K562 (cell line): ENCODE results near the gene SV2C. TPM values are rescaled to one million over a fixed set of nuclear protein-coding genes. Genes with fewer than 3 reads are reported as not detected.

Experiments
- ATAC-seq: fragments of 200-7000 bp; cut with Tn5 transposase; 3 replicates; pipeline ENCODE4 v1.9.1; 2020; ENCODE audit warnings: moderate library complexity
- BruUV-seq: library from RNA; stranded (reverse); fragments of 400-500 nt; replicated peaks from 2 replicates; lab custom pipeline; 2021; lab: Mats Ljungman, UMichigan
- CTCF ChIA-PET: fragments of 300-600 bp; formaldehyde crosslinking; extraction: SDS; loops from one replicate; lab custom pipeline; 2021; ENCODE audit warnings: low intra/inter-chr PET ratio; lab: Yijun Ruan, JAX
- POLR2A ChIA-PET: fragments of 300-600, 350-650 bp; sonication (Branson Sonifier 250); formaldehyde crosslinking; extraction: SDS; loops from one replicate; lab custom pipeline; 2021; ENCODE audit warnings: antibody characterized with exemption, inconsistent platforms; lab: Yijun Ruan, JAX
- DNase-seq, 4 experiments: peaks; one replicate each; pipeline versions ENCODE4 v3.0.0 to v3.0.0-alpha.2; 2011 to 2018; ENCODE audit warnings: low spot score in 3 of 4, mixed read lengths in 3 of 4; ENCODE audit errors: extremely low read depth in 1 of 4
- FAIRE-seq: peaks from 2 replicates; lab custom pipeline; 2011; peaks lifted over from hg19 to GRCh38; lab: Jason Lieb, UNC
- H2AFZ ChIP-seq: 2 replicates; pipeline ENCODE4 v1.6.0; 2011; ENCODE audit warnings: low read depth, low read length, control low read depth, inconsistent platforms
- H3K27ac ChIP-seq: fragments of 200-600 bp; 3 replicates; pipeline ENCODE4 v1.8.0; 2011; ENCODE audit warnings: low read depth, mild to moderate bottlenecking, control low read depth, inconsistent platforms, low read length, moderate library complexity, mixed read lengths; ENCODE audit errors: extremely low read depth
- H3K27me3 ChIP-seq, 2 experiments: fragments of 300-600 bp in 1 of 2; 2 replicates in 1 of 2; 3 replicates in 1 of 2; pipeline versions ENCODE4 v1.6.0 to v1.8.0; 2011; ENCODE audit warnings: inconsistent platforms in 2 of 2, low read length in 2 of 2, mild to moderate bottlenecking in 1 of 2, mixed read lengths in 1 of 2, moderate library complexity in 1 of 2; ENCODE audit not compliant: control insufficient read depth in 2 of 2, insufficient read depth in 2 of 2
- H3K36me3 ChIP-seq: fragments of 300-600 bp; 3 replicates; pipeline ENCODE4 v1.8.0; 2011; ENCODE audit warnings: mild to moderate bottlenecking, low read length, inconsistent platforms; ENCODE audit not compliant: control insufficient read depth, insufficient read depth
- H3K4me1 ChIP-seq, 2 experiments: fragments of 200-600 bp in 1 of 2; replicated peaks in 1 of 2; 2 replicates in 1 of 2; 3 replicates in 1 of 2; pipeline versions ENCODE4 v1.5.1 to v1.8.0; 2011; ENCODE audit warnings: inconsistent platforms in 2 of 2, low read length in 2 of 2, mild to moderate bottlenecking in 1 of 2, mixed read lengths in 1 of 2, moderate library complexity in 1 of 2; ENCODE audit not compliant: control insufficient read depth in 2 of 2, insufficient read depth in 2 of 2
- H3K4me2 ChIP-seq: 2 replicates; pipeline ENCODE4 v1.6.1; 2011; ENCODE audit warnings: low read length, control low read depth, inconsistent platforms, mixed read lengths; ENCODE audit not compliant: insufficient read depth
- H3K4me3 ChIP-seq: fragments of 200-600 bp; sonication (generic), shearing (Covaris generic); 2 replicates; pipeline ENCODE4 v1.5.1; 2016; ENCODE audit warnings: control low read depth, inconsistent platforms
- H3K79me2 ChIP-seq: fragments of 200-600 bp; 3 replicates; pipeline ENCODE4 v1.8.0; 2011; ENCODE audit warnings: low read length, inconsistent platforms; ENCODE audit not compliant: control insufficient read depth, insufficient read depth
- H3K9ac ChIP-seq, 2 experiments: 2 replicates each; pipeline versions ENCODE4 v1.6.0 to v1.6.1; 2011; ENCODE audit warnings: low read depth in 2 of 2, low read length in 2 of 2, control low read depth in 1 of 2, inconsistent platforms in 1 of 2, mild to moderate bottlenecking in 1 of 2, mixed read lengths in 1 of 2; ENCODE audit not compliant: insufficient read depth in 1 of 2
- H3K9me1 ChIP-seq: one replicate; pipeline ENCODE4 v1.6.0; 2011; ENCODE audit warnings: inconsistent platforms, mild to moderate bottlenecking, low read length, moderate library complexity; ENCODE audit not compliant: control insufficient read depth, insufficient read depth
- H3K9me3 ChIP-seq: replicated peaks from 2 replicates; pipeline ENCODE4 v1.5.1; 2011; ENCODE audit warnings: low read depth, low read length, inconsistent platforms; ENCODE audit not compliant: control insufficient read depth, insufficient read depth
- H4K20me1 ChIP-seq: replicated peaks from 2 replicates; pipeline ENCODE4 v1.6.1; 2011; ENCODE audit warnings: low read length, inconsistent platforms, mixed read lengths; ENCODE audit not compliant: control insufficient read depth, insufficient read depth
- HLTF ChIP-seq: fragments of 450-650 bp; IDR thresholded peaks from 2 replicates; pipeline ENCODE4 v1.6.1; 2016
- NR2C2 ChIP-seq, 2 experiments: fragments of 200-800 bp in 1 of 2; sonication (Bioruptor generic) in 1 of 2; sonication (generic) in 1 of 2; formaldehyde crosslinking in 1 of 2; IDR thresholded peaks; 2 replicates each; pipeline versions ENCODE4 v1.6.1 to v1.8.0; 2016 to 2022; ENCODE audit warnings: mild to moderate bottlenecking in 1 of 2, missing compliant biosample characterization in 1 of 2, missing genetic modification characterization in 1 of 2, missing genetic modification reagents in 1 of 2
- WGBS: fragments of 100-300 bp; shearing (Covaris generic); methylation state at CpG from one replicate; pipeline ENCODE4 v1.1.6; 2016; ENCODE audit warnings: low coverage, mixed read lengths; ENCODE audit not compliant: insufficient coverage; ENCODE audit errors: missing lambda C conversion rate; 5-methylcytosine and 5-hydroxymethylcytosine counted together
- in situ Hi-C: fragments of 300-500 bp; cut with MboI; formaldehyde crosslinking; loops from 4 replicates; pipeline ENCODE4 v1.15.0; 2018; ENCODE audit warnings: inconsistent platforms, mixed read lengths
- intact Hi-C: fragments of 100-400 bp; cut with micrococcal nuclease; formaldehyde crosslinking; loops from 2 replicates; pipeline ENCODE4 v1.14.2; 2022
- polyA plus RNA-seq, 8 experiments: library from polyadenylated mRNA; depleted of rRNA in 4 of 8; stranded (reverse) in 5 of 8; unstranded in 3 of 8; fragments of >200 nt; fragmentation: Nextera tagmentation in 2 of 8; fragmentation: Illumina TruSeq in 1 of 8; extraction: Ambion mirVana in 2 of 8; extraction: Trizol in 1 of 8; gene quantifications; 2 replicates each; pipeline versions ENCODE4 v1.2.1 to v1.2.3, GENCODE V29; 2011 to 2014; ENCODE audit warnings: inconsistent platforms in 1 of 8, missing spikeins in 1 of 8
- total RNA-seq, 7 experiments: library from RNA; depleted of rRNA in 6 of 7; stranded (reverse); fragments of >200 nt in 6 of 7; fragmentation: Illumina TruSeq in 2 of 7; extraction: Trizol in 2 of 7; gene quantifications; 2 replicates each; pipeline versions ENCODE4 v1.2.1 to v1.2.3, GENCODE V29; 2011 to 2021; ENCODE audit warnings: low replicate concordance in 1 of 7
- TF ChIP-seq, protein P1 (sequence below), 2 experiments: fragments of 450-650 bp; conservative IDR thresholded peaks; 2 replicates each; pipeline ENCODE4 v1.6.1; 2017; ENCODE audit warnings: mild to moderate bottlenecking in 2 of 2, moderate library complexity in 2 of 2
- TF ChIP-seq, protein P2 (sequence below): sonication (generic); formaldehyde crosslinking; IDR thresholded peaks from 2 replicates; pipeline ENCODE4 v1.9.0; 2022; ENCODE audit warnings: mild to moderate bottlenecking, missing genetic modification reagents
- TF ChIP-seq, protein P3 (sequence below): conservative IDR thresholded peaks from 2 replicates; pipeline ENCODE4 v1.6.1; 2011; ENCODE audit warnings: low read depth, mild to moderate bottlenecking, low read length; ENCODE audit not compliant: control insufficient read depth
- TF ChIP-seq, protein P4 (sequence below), 2 experiments: fragments of 150-350 bp in 1 of 2; IDR thresholded peaks; 2 replicates each; pipeline ENCODE4 v1.6.1; 2012 to 2016; ENCODE audit warnings: low read depth in 2 of 2, low read length in 2 of 2, mild to moderate bottlenecking in 1 of 2, moderate library complexity in 1 of 2

SV2C gene
- total and polyA plus RNA-seq, 9 of the 15 experiments (the other 6 are each of a cell fraction or from before 2014, with no cell fraction given), result 0.05 TPM; not detected in 8

DNA sequence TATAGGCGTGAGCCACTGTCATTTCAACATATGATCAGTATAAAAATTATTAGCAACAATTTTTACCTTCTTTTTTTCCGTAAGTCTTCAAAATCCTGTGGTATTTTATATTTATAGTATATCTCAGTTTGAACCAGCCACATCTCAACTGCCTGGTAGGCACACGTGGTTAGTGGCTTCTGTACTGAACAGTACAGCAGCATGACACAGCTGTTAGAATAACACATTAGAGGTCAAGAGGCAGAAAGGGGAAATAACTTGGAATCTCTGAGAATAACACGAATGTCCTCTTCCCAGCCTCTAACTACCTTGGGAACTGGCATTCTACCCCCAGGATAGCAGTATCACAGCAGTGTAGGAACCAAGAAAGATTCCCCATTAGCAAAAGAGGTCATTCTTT, 211.4 kb downstream of the SV2C start (continued):
- TF ChIP-seq NR2C2 (CRISPR knock-in tag; IDR thresholded peaks at IDR 0.05) (no peak), NR2C2 (tag; IDR thresholded peaks at IDR 0.05) (peak; percentile 45; the same call in 1 of the 2 replicates)
- TF ChIP-seq, protein P1, sequence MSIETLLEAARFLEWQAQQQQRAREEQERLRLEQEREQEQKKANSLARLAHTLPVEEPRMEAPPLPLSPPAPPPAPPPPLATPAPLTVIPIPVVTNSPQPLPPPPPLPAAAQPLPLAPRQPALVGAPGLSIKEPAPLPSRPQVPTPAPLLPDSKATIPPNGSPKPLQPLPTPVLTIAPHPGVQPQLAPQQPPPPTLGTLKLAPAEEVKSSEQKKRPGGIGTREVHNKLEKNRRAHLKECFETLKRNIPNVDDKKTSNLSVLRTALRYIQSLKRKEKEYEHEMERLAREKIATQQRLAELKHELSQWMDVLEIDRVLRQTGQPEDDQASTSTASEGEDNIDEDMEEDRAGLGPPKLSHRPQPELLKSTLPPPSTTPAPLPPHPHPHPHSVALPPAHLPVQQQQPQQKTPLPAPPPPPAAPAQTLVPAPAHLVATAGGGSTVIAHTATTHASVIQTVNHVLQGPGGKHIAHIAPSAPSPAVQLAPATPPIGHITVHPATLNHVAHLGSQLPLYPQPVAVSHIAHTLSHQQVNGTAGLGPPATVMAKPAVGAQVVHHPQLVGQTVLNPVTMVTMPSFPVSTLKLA (conservative IDR thresholded peaks at IDR 0.05), result 0 out of 4 replicates have a peak, but pooled peaks of 1 of the 2 experiments have one; percentile 29
- TF ChIP-seq, protein P2, sequence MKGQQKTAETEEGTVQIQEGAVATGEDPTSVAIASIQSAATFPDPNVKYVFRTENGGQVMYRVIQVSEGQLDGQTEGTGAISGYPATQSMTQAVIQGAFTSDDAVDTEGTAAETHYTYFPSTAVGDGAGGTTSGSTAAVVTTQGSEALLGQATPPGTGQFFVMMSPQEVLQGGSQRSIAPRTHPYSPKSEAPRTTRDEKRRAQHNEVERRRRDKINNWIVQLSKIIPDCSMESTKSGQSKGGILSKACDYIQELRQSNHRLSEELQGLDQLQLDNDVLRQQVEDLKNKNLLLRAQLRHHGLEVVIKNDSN (CRISPR knock-in tag), result 0 out of 2 replicates have a peak, but pooled peaks have one; percentile 19
- TF ChIP-seq, protein P3, sequence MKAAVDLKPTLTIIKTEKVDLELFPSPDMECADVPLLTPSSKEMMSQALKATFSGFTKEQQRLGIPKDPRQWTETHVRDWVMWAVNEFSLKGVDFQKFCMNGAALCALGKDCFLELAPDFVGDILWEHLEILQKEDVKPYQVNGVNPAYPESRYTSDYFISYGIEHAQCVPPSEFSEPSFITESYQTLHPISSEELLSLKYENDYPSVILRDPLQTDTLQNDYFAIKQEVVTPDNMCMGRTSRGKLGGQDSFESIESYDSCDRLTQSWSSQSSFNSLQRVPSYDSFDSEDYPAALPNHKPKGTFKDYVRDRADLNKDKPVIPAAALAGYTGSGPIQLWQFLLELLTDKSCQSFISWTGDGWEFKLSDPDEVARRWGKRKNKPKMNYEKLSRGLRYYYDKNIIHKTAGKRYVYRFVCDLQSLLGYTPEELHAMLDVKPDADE, result no peak
- TF ChIP-seq, all 486 proteins: peak for 8

DNA sequence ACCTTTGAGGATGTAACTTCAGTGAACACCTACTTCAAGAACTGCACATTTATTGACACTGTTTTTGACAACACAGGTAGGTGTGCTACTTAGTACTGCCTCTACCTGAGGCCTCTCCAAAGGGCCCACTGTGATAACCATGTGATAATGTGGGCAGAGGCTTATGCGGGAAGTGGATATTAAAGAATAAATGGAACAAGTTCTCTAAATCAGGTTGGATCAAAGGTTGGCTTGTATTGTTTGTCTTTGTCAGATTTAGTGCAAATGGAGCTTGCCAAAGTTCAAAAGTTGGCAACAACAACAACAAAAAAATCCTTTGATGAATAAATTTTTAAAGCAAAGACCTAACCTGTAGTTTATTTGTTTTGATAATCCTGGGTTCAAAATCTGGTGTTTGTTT, 215.7 kb downstream of the SV2C start:
- in situ Hi-C loops, result no loop called here
- no peak for ATAC-seq
- TF ChIP-seq, protein P4, sequence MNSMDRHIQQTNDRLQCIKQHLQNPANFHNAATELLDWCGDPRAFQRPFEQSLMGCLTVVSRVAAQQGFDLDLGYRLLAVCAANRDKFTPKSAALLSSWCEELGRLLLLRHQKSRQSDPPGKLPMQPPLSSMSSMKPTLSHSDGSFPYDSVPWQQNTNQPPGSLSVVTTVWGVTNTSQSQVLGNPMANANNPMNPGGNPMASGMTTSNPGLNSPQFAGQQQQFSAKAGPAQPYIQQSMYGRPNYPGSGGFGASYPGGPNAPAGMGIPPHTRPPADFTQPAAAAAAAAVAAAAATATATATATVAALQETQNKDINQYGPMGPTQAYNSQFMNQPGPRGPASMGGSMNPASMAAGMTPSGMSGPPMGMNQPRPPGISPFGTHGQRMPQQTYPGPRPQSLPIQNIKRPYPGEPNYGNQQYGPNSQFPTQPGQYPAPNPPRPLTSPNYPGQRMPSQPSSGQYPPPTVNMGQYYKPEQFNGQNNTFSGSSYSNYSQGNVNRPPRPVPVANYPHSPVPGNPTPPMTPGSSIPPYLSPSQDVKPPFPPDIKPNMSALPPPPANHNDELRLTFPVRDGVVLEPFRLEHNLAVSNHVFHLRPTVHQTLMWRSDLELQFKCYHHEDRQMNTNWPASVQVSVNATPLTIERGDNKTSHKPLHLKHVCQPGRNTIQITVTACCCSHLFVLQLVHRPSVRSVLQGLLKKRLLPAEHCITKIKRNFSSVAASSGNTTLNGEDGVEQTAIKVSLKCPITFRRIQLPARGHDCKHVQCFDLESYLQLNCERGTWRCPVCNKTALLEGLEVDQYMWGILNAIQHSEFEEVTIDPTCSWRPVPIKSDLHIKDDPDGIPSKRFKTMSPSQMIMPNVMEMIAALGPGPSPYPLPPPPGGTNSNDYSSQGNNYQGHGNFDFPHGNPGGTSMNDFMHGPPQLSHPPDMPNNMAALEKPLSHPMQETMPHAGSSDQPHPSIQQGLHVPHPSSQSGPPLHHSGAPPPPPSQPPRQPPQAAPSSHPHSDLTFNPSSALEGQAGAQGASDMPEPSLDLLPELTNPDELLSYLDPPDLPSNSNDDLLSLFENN (IDR thresholded peaks at IDR 0.05; ENCODE audit: low read depth in 2 of 2, low read length in 2 of 2), result no peak
- TF ChIP-seq HLTF, result no peak

More for the DNA sequence above, 215.7 kb downstream of the SV2C start:
- Histone ChIP-seq H3K9ac (no peak overlapping the region), H3K36me3 (no peaks in the 10 kb centered on the region), H3K9me1 (no peaks in the 10 kb centered on the region), H3K4me2 (no peak overlapping the region), H3K79me2 (no peaks in the 10 kb centered on the region), H2AFZ (no peak overlapping the region), H3K27me3 (peaks cover 5 to 11% of the 10 kb centered on the region in 2 experiments; a peak in 4 of 5 replicates), H3K4me1 (peaks cover 0 to 9% of the 10 kb centered on the region in 2 experiments; a peak in 3 of 5 replicates), H3K4me3 (no peak overlapping the region), H3K27ac (no peak overlapping the region), H3K9me3 (no peaks in the 10 kb centered on the region), H4K20me1 (no peaks in the 10 kb centered on the region)
- BruUV-seq, result no TSS peak
- DNase-seq (no peak), FAIRE-seq (no peak)
- ChIA-PET POLR2A (interaction anchor here (1.0 kb wide), 1 partner anchor 96 kb away, joined by 4 read pairs; no protein-coding TSS in a partner anchor), CTCF (no interaction called here)
- intact Hi-C loops, result no loop called here
- WGBS, result 39% methylated on average over 1 of the region's 1 CpG
